Astrocyte (in vitro differentiated cells and primary cell): ENCODE results near the gene RPS6KA3.

Source experiments
- CTCF ChIP-seq: IDR thresholded peaks from 2 replicates; pipeline ENCODE4 v1.5.1; 2011; ENCODE audit warnings: low read depth, mild to moderate bottlenecking, inconsistent platforms, low read length, moderate library complexity; ENCODE audit not compliant: insufficient read depth
- EZH2 ChIP-seq: IDR thresholded peaks from 2 replicates; pipeline ENCODE4 v1.6.1; 2012; ENCODE audit warnings: mild to moderate bottlenecking, low read length, inconsistent platforms; ENCODE audit not compliant: insufficient read depth

- no peak for TF ChIP-seq CTCF
- no peak for TF ChIP-seq EZH2
Measured at GRCh38 chrX:20130357-20130756, 136.4 kb downstream of the RPS6KA3 start.
